Heart left ventricle (tissue), 13 donors: ENCODE measurements around the gene BIN1.

Source experiments
- POLR2A ChIP-seq, 2 donors: fragments of 450-650 bp; IDR thresholded peaks; one replicate each; pipeline ENCODE4 v1.6.1; 2017; ENCODE audit warnings: antibody characterized with exemption in 2 of 2, mild to moderate bottlenecking in 2 of 2, moderate library complexity in 2 of 2
- TF ChIP-seq, protein P1 (sequence below), 12 donors: fragments of 200-600 bp; sonication (generic) in 4 of 12; IDR thresholded peaks; one replicate each; pipeline versions ENCODE4 v1.5.0 to v1.8.0; 2018 to 2022; ENCODE audit warnings: antibody characterized with exemption in 12 of 12, mild to moderate bottlenecking in 5 of 12
- donor health status: ischemic (EF 13 %, LVEDD 7.1; RV severe dilation, severe dysfunction).
- donor health status: DM: no; HTN: yes; CAD: no.
- donor health status: DM: no; HTN: no; CAD: no.
- donor health status: ischemic (EF 25% LVEDD 6.9; RV normal size, moderate dysfunction).
- donor health status: ischemic (EF 25% LVEDD 5.7; RV mildly dilated, moderate dysfunction).
- donor health status: ischemic (EF 35%, LVEDD 5.7; RV mildly dilated, moderate dysfunction).
- donor health status: nonischemic (EF 11% LVEDD 7.7; RV severe dilation, severe dysfunction).
- donor health status: DM: yes; HTN: yes; CAD: no.
- donor health status: PGD.
- donor health status: ischemic (EF 29% LVEDD 5.4; RV normal size, mild dysfunction).
- donor health status: nonischemic (EF 23%, LVEDD 6.1; RV moderate dilation, normal function).

DNA sequence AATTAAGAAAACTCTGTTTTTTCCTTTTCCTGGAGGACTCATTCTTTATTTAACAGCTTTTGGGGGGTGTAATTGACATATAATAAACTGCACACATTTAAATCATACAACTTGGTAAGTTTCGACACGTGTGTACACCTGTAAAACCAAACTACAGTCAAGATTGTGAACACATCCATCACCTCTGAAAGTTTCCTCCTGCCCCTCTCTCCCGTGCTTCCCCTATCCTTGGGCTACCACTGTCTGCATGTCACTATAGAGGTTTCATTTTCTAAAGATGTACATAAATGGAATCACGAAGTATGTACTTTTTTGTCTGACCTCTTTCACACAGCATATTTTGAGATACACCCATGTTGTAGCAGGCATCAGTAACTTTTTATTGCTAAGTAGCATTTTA is 100.0 kb downstream of the BIN1 start:
- TF ChIP-seq, protein P1, sequence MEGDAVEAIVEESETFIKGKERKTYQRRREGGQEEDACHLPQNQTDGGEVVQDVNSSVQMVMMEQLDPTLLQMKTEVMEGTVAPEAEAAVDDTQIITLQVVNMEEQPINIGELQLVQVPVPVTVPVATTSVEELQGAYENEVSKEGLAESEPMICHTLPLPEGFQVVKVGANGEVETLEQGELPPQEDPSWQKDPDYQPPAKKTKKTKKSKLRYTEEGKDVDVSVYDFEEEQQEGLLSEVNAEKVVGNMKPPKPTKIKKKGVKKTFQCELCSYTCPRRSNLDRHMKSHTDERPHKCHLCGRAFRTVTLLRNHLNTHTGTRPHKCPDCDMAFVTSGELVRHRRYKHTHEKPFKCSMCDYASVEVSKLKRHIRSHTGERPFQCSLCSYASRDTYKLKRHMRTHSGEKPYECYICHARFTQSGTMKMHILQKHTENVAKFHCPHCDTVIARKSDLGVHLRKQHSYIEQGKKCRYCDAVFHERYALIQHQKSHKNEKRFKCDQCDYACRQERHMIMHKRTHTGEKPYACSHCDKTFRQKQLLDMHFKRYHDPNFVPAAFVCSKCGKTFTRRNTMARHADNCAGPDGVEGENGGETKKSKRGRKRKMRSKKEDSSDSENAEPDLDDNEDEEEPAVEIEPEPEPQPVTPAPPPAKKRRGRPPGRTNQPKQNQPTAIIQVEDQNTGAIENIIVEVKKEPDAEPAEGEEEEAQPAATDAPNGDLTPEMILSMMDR (IDR thresholded peaks at IDR 0.05): no peak
- TF ChIP-seq POLR2A (IDR thresholded peaks at IDR 0.05): no peak
